Measurements from ENCODE around the gene ZNF213. TPM values are rescaled to one million over a fixed set of nuclear protein-coding genes. Genes with fewer than 3 reads are reported as not detected.
A peak's percentile ranks its signal among the peaks of the same experiment; 100 is the strongest.

Gene ZNF213, protein sequence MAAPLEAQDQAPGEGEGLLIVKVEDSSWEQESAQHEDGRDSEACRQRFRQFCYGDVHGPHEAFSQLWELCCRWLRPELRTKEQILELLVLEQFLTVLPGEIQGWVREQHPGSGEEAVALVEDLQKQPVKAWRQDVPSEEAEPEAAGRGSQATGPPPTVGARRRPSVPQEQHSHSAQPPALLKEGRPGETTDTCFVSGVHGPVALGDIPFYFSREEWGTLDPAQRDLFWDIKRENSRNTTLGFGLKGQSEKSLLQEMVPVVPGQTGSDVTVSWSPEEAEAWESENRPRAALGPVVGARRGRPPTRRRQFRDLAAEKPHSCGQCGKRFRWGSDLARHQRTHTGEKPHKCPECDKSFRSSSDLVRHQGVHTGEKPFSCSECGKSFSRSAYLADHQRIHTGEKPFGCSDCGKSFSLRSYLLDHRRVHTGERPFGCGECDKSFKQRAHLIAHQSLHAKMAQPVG
- 5.9 and 8.8 TPM in 2 replicates for total RNA-seq
- polyA plus RNA-seq, result 0.43 and 0.52 TPM in 2 replicates
- polyA plus RNA-seq (2012), result 4.4 and 6.5 TPM in 2 replicates
- 5.7 and 7.7 TPM in 2 replicates for polyA minus RNA-seq (ENCODE audit: low replicate concordance)

GRCh38 chr16:3134338-3135125 is at the start of gene ZNF213:
Gene ZNF213 (plus strand): TSS chr16:3135029. CDS start chr16:3137281, 2,252 bp downstream.
- Histone ChIP-seq H3K4me1 (ENCODE audit: control insufficient read depth, extremely low read depth, insufficient read depth, low read length) (peaks cover 5% of the 10 kb centered on the region), H3K36me3 (ENCODE audit: control insufficient read depth, insufficient read depth, low read length) (peaks cover 7% of the 10 kb centered on the region), H3K9ac (ENCODE audit: insufficient read depth, low read length) (peak within 1 kb of the TSS; percentile 97), H3K27ac (ENCODE audit: insufficient read depth, low read length) (peak within 1 kb of the TSS; percentile 98), H3K4me2 (ENCODE audit: extremely low read depth, insufficient read depth, low read length) (peak within 1 kb of the TSS; percentile 99), H3K9me3 (ENCODE audit: control insufficient read depth, insufficient read depth, low read depth, low read length) (no peaks in the 10 kb centered on the region), H4K20me1 (ENCODE audit: control insufficient read depth, extremely low read depth, insufficient read depth, low read length) (no peaks in the 10 kb centered on the region), H3K4me3 (replicated peaks in 1 of 4; ENCODE audit: control extremely low read depth in 1 of 4, insufficient read depth in 1 of 4, low read depth in 3 of 4, low read length in 4 of 4) (peak within 1 kb of the TSS; percentile 97 to 100 (median 99)), H3K79me2 (ENCODE audit: control insufficient read depth, insufficient read depth, low read length) (peaks cover 27% of the 10 kb centered on the region), H2AFZ (ENCODE audit: low read length) (peak within 1 kb of the TSS; percentile 92), H3K27me3 (ENCODE audit: control insufficient read depth, insufficient read depth, low read length) (no peaks in the 10 kb centered on the region)
- DNase-seq (ENCODE audit: low read depth in 2 of 2), result peak; percentile 97
- no peak for TF ChIP-seq EZH2 (IDR thresholded peaks at IDR 0.05; ENCODE audit: low read length, missing control alignments)
- TF ChIP-seq, protein P1, sequence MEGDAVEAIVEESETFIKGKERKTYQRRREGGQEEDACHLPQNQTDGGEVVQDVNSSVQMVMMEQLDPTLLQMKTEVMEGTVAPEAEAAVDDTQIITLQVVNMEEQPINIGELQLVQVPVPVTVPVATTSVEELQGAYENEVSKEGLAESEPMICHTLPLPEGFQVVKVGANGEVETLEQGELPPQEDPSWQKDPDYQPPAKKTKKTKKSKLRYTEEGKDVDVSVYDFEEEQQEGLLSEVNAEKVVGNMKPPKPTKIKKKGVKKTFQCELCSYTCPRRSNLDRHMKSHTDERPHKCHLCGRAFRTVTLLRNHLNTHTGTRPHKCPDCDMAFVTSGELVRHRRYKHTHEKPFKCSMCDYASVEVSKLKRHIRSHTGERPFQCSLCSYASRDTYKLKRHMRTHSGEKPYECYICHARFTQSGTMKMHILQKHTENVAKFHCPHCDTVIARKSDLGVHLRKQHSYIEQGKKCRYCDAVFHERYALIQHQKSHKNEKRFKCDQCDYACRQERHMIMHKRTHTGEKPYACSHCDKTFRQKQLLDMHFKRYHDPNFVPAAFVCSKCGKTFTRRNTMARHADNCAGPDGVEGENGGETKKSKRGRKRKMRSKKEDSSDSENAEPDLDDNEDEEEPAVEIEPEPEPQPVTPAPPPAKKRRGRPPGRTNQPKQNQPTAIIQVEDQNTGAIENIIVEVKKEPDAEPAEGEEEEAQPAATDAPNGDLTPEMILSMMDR (conservative IDR thresholded peaks at IDR 0.05 in 1 of 2, IDR thresholded peaks at IDR 0.05 in 1 of 2; ENCODE audit: low read depth in 1 of 2, low read length in 2 of 2), result no peak

DNA sequence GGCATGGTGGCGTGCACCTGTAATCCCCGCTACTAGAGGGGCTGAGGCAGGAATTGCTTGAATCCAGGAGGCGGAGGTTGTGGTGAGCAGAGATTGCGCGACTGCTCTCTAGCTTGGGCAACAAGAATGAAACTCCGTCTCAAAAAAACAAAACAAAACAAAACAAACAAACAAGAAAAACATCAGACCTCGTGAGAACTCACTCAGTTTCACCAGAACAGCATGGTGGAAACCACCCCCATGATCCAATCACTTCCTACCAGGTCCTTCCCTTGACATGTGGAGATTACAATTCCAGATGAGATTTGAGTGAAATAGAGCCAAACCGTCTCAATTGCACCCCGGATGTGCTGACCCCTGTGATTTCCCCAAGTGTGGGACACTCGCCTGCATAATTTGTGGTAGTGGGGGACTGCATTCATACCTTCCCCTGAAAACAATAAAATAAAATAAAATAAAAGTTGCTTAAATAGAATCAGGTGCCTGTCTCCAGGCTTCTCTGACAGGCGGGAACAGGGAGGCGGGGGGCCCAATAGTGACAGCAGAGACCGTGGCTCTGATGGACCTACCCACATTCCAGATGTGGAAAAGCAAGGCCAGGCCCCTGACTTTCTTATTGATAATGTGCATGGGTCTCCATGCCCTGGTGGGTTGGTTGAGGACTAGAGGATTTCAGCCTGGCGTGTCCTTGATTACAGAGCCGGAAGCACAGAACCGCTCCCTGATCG is 48.8 kb upstream of the ZNF213 start:
- Histone ChIP-seq H3K9ac (ENCODE audit: insufficient read depth, low read length) (no peak overlapping the region), H3K4me2 (ENCODE audit: extremely low read depth, insufficient read depth, low read length) (no peak overlapping the region), H4K20me1 (ENCODE audit: control insufficient read depth, extremely low read depth, insufficient read depth, low read length) (no peaks in the 10 kb centered on the region), H3K36me3 (ENCODE audit: control insufficient read depth, insufficient read depth, low read length) (no peaks in the 10 kb centered on the region), H3K27ac (ENCODE audit: insufficient read depth, low read length) (no peak overlapping the region), H3K4me3 (replicated peaks in 1 of 4; ENCODE audit: control extremely low read depth in 1 of 4, insufficient read depth in 1 of 4, low read depth in 3 of 4, low read length in 4 of 4) (no peak overlapping the region), H3K27me3 (ENCODE audit: control insufficient read depth, insufficient read depth, low read length) (no peaks in the 10 kb centered on the region), H3K9me3 (ENCODE audit: control insufficient read depth, insufficient read depth, low read depth, low read length) (no peaks in the 10 kb centered on the region), H2AFZ (ENCODE audit: low read length) (no peak overlapping the region), H3K79me2 (ENCODE audit: control insufficient read depth, insufficient read depth, low read length) (no peaks in the 10 kb centered on the region), H3K4me1 (ENCODE audit: control insufficient read depth, extremely low read depth, insufficient read depth, low read length) (no peaks in the 10 kb centered on the region)
- TF ChIP-seq, protein P1 (conservative IDR thresholded peaks at IDR 0.05 in 1 of 2, IDR thresholded peaks at IDR 0.05 in 1 of 2; ENCODE audit: low read depth in 1 of 2, low read length in 2 of 2), result no peak
- TF ChIP-seq EZH2 (IDR thresholded peaks at IDR 0.05; ENCODE audit: low read length, missing control alignments), result no peak
- no peak for DNase-seq (ENCODE audit: low read depth in 2 of 2)
